Effector CD4-positive, alpha-beta T cell (primary cell): ENCODE results near the gene DMKN. TPM values are rescaled to one million over a fixed set of nuclear protein-coding genes. Genes with fewer than 3 reads are reported as not detected.
A peak's percentile ranks its signal among the peaks of the same experiment; 100 is the strongest.

ENCODE experiments used
- DNase-seq: peaks from one replicate; pipeline ENCODE4 v3.0.0-alpha.2; 2020
- total RNA-seq: gene quantifications from one replicate; lab custom pipeline; 2026; lab: John Stamatoyannopoulos, UW

Gene DMKN, protein sequence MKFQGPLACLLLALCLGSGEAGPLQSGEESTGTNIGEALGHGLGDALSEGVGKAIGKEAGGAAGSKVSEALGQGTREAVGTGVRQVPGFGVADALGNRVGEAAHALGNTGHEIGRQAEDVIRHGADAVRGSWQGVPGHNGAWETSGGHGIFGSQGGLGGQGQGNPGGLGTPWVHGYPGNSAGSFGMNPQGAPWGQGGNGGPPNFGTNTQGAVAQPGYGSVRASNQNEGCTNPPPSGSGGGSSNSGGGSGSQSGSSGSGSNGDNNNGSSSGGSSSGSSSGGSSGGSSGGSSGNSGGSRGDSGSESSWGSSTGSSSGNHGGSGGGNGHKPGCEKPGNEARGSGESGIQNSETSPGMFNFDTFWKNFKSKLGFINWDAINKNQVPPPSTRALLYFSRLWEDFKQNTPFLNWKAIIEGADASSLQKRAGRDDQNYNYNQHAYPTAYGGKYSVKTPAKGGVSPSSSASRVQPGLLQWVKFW
- not detected for total RNA-seq

DNA sequence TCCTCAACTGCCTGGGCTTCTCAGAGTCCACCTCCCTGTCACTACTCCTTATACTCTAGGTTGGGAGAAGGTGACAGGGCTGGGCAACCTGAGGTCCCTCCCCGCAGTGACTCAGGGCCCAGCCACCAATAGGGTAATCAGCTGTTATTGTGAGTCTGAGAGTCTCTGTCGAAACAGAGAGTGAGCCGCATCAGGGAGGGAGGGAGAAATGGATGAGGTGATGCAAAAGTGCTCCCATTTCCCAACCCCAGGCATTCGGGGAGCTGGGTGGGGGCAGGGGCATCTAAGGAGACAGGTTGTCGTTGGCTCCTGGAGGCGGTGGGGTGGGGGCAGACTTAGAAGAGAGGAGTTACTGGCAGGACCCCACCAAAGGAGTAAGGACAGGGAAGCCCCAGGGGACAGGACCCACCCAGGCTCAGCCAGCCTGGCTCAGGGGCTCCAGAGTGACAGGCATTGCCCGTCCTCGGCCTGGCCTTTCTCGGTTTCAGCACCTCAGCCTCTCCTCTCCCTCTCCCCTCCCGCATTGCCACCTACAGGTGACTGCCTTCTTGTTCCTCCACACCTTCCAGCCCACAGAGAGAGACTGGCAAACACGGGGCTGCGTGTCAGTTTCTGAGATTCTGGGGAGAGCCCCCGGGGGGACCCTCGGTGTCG is at the start of gene DMKN:
TSS of gene DMKN (minus strand) at position 22 of the 654 bp plus-strand sequence. CDS start 174 bp downstream, outside the sequence.
- no peak for DNase-seq

GRCh38 chr19:35562776-35563175 is 49.3 kb upstream of the DMKN start:
- no peak for DNase-seq

DNA sequence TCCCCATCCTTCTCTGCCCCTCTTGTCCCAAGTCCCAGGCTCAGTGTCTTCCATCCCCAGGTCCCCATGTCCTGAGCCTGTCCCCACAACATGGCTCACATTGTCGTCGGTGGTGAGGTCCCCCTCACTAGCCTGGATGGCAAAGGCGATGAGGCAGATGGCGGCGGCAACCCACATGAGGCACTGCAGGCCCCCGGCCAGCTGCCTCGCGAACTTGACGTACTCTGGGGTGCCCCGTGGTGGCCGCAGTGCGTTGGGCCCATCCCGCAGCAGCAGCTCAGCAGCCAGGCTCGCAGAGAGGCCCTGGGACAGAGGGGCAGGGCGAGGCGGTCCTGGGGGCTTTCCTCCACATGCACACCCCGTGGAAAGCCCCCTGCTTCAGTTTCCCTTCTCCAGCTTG is 48.9 kb upstream of the DMKN start:
- DNase-seq, result no peak

DNA sequence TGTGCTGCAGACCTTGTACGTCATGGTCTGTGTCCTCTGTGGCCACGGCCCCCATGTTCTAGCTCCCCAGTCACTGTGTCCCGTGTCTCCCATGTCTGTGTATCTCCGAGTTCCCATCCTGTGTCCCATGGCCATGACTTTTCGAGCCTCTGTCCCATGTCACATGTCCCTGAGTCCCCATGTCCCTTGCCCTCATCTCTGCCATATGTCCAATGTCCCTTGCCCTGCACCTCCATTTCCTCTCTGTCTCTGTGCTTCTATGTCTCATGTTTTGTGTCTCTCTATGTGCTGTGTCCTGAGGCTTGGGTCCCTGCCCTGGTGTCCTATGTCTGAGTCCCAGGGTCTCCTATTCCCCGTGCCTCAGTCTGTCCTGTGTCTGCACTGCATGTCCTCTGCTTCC is 48.0 kb upstream of the DMKN start:
- no peak for DNase-seq

GRCh38 chr19:35560677-35561076 is 47.2 kb upstream of the DMKN start:
- no peak for DNase-seq

DNA sequence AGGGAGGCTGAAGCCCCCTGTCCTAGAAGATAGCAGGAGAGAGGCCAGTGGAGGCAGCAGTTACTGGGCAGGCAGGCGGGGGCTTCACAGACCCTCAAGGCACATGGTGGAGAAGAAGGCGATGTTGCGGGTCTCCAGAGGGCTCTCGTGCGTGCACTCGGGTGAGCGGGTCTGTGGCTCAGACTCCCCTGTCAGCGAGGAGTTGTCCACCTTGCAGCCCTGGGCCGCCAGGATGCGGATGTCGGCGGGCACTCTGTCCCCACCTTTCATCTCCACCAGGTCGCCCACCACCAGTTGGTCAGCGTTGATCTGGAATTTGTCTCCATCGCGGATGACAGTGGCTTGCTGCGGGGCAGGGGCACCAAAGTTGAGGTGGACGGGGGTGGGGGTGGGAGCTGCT is 46.8 kb upstream of the DMKN start:
- DNase-seq, result no peak

DNA sequence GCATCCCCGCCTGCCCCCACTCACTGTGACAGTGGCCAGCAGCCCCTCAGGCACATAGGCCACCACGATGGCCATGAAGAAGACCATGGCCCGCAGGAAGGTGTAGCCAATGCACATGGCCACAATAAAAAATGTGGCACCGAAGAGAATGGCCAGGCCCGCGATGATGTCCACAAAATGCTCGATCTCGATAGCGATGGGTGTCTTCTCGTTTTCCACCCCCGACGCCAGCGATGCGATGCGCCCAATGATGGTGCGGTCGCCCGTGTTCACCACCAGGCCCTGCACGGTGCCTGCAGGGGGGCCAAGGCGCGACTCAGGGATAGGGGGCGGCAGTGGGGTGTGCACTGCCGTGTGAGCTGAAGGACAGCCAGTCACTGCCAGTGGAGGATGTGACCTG is 46.3 kb upstream of the DMKN start:
- no peak for DNase-seq

DNA sequence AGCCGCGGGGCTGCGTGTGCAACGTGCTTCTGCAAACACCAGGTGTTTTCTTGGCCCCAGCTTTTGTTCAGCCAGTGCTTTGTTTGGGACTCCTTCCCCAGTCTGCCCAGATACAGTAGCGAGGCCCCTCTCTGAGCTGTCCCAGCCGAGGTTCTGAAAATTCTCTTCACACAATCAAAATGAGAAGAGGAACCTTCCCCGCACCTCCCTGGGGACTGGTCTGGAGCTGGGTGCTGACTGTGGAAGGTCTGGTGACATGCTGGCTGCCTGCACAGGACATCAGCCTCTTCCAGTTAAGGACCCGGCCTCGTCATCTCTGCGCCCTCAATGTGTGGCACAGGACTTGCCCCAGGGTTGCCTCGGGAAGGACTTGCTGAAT is 45.8 kb upstream of the DMKN start:
- no peak for DNase-seq

- no peak for DNase-seq
Measured at GRCh38 chr19:35558400-35559280, 45.2 kb upstream of the DMKN start.

DNA sequence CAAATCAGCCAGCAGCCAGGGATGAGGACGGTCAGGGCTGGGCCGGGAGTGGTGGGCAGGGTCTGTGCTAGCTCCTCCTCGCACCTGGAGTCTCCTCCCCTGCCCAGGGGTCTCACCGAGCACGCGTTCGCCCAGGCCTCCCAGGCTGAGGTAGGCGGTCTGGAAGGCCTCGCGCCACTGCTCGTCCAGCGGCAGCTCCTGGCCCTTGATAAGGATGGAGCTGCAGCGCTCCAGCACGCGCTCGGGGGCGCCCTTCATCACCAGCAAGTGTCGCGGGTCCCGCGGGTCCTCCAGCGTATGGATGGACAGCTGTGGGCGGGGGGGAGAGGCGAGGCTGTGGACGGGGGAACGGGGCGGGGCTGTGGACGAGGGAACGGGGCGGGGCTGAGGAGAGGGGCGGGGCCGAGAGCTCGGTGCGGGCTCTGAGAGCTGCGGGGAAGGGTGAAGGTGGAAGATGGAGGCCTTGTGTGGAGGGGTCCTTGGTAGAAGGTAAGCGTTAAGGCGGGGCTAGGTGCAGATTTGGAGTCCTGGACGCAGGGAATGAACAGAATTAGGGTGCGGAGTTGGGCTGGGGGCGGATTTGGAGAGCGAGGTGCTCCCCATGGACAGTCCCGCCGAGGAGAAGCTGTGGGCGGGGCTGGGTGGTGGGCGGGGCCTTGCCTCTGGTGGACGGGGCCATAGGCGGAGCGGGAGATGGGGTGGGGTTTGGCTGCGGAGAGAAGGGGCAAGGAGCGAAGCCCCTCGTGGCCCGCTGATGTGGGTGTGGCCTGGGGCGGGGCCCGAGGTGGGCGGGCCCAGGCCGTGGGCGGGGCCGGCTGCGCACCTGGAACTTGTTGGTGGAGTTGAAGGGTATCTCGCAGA is 44.3 kb upstream of the DMKN start:
- DNase-seq, result peak; percentile 31

DNA sequence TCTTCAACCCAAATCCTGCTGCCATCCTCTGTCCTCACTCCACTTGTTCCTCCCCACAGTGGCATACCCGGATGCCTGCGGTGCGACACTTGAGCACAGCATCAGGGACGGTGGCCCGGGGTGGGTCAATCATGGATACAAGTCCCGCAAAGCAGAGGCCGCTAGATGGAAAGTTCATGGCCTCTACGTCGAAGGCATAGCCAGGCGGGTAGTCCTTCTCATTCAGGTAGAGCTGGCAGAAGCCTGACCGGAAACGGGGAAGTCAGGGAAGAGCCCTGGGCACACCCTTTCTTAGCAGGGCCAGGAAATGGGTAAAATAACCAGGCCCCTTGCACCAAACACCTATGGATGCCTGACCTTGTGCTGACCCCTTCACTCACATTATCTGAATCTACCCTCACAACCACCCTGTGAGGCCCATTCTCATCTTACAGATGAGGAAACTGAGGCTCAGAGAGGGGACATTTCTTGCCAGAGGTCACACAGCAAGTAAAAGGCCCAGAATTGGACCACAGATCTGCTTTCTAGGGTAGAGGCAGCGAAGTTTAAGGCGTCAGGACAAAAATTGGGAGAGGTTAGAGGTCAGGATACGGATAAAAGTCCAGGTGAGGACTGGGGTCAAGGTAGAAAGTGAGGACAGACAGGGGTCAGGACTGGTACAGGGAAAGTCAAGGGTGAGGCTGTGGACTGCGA is 43.5 kb upstream of the DMKN start:
- no peak for DNase-seq

- DNase-seq, result no peak
Measured at GRCh38 chr19:35556025-35556590, 42.7 kb upstream of the DMKN start.

DNA sequence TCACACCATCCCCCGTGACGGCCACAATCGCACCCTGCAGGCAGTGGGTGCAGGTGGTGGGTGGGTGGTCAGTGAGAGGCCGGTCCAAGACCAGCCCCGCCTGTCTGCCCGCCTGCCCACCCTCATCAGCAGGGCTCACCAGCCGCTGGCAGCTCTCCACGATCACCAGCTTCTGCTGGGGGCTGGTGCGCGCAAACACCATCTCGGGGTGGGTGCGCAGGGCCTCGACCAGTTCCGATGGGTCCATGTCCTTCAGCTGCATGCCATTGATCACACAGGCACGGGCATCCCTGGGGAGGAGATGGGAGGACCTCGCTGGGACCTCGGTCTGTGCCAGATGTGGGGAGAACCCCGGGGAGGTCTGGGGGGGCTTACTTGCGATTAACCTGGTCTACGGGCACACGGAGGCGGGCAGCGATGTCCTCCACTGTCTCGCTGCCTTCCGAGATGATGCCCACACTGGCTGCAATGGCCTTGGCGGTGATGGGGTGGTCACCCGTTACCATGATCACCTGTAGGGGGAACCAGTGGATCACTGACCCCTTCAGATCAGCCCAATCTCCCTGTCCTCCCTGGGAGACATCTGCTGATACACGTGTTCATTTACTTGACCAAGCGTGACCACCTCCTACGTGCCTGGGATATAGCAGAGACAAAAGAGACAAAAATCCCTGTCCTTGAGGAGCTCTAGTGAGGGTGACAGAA is 42.0 kb upstream of the DMKN start:
- no peak for DNase-seq

- DNase-seq, result no peak
Measured at GRCh38 chr19:35554076-35554475, 40.6 kb upstream of the DMKN start.

GRCh38 chr19:35553385-35554000 is 40.0 kb upstream of the DMKN start:
- no peak for DNase-seq

GRCh38 chr19:35552534-35553384 is 39.3 kb upstream of the DMKN start:
- no peak for DNase-seq

DNA sequence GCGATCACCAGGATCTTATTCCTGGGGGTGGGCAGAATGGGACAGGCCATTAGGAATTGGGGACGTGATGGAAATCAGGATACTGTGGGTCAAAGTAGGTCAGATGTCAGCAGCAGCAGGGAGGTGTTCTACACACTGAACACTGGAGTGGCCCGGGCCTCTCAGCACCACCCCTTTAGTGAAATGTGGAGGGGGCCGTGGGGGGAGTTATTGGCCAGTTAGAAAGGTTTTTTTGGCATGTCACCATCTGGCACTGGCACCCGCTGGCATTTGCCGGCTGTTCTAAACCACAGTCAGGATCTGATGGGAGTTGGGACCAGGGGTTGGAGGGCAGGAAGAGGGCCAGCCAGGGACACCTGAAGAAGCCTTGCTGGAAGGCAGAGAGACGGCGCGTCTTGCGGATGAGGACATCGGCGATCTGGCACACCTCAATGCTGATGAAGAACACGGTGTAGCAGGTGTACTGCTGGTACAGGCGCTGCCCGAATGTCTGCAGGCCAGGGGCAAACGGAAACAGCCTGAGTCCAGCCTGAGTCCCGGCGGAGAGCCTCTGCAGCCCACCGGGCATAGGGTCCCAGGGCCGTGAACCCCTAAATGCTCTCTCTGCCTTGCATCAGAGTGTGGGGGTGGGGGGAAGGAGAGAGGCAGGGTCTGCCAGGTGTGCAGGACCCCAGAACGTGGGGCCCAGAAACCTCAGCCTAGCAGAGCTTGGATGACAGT is 37.8 kb upstream of the DMKN start:
- DNase-seq, result no peak

GRCh38 chr19:35549879-35550523 is 36.6 kb upstream of the DMKN start:
- no peak for DNase-seq
